Liver (tissue), 9 donors: ENCODE data around the gene RAI14. TPM values are rescaled to one million over a fixed set of nuclear protein-coding genes. Genes with fewer than 3 reads are reported as not detected.
A peak's percentile ranks its signal among the peaks of the same experiment; 100 is the strongest.
"Not testable (repeated sequence)": the region's sequence is repeated elsewhere in the genome, so short reads cannot be mapped to it uniquely, and the experiment has no call there.

ENCODE experiments used
- DNase-seq: peaks from one replicate; pipeline ENCODE4 v3.0.0-alpha.2; 2017; ENCODE audit warnings: low spot score
- H3K27ac ChIP-seq, 2 donors: one replicate each; pipeline ENCODE4 v1.7.0; 2013; ENCODE audit warnings: inconsistent platforms in 2 of 2, low read length in 2 of 2, control low read depth in 1 of 2, low read depth in 1 of 2, mild to moderate bottlenecking in 1 of 2
- H3K27me3 ChIP-seq, 4 donors: one replicate each; pipeline versions ENCODE4 v1.6.1 to v1.7.0; 2013; ENCODE audit warnings: low read length in 3 of 4, inconsistent platforms in 1 of 4, mild to moderate bottlenecking in 1 of 4, moderate library complexity in 1 of 4; ENCODE audit not compliant: control insufficient read depth in 4 of 4, insufficient read depth in 4 of 4
- H3K36me3 ChIP-seq, 4 donors: one replicate each; pipeline versions ENCODE4 v1.6.1 to v1.7.0; 2013; ENCODE audit warnings: low read length in 3 of 4, mild to moderate bottlenecking in 3 of 4, low read depth in 1 of 4, moderate library complexity in 1 of 4; ENCODE audit not compliant: control insufficient read depth in 4 of 4, insufficient read depth in 3 of 4
- H3K4me1 ChIP-seq, 4 donors: one replicate each; pipeline versions ENCODE4 v1.6.1 to v1.7.0; 2013; ENCODE audit warnings: low read length in 3 of 4, mild to moderate bottlenecking in 3 of 4, moderate library complexity in 1 of 4; ENCODE audit not compliant: control insufficient read depth in 4 of 4, insufficient read depth in 4 of 4
- H3K4me3 ChIP-seq, 3 donors: one replicate each; pipeline versions ENCODE4 v1.6.1 to v1.7.0; 2013; ENCODE audit warnings: low read length in 3 of 3, control low read depth in 1 of 3, low read depth in 1 of 3, mild to moderate bottlenecking in 1 of 3
- H3K9ac ChIP-seq, 2 donors: one replicate each; pipeline ENCODE4 v1.7.0; 2013; ENCODE audit warnings: low read length in 2 of 2, mild to moderate bottlenecking in 2 of 2, moderate library complexity in 2 of 2, control low read depth in 1 of 2, low read depth in 1 of 2
- H3K9me3 ChIP-seq, 4 donors: one replicate each; pipeline versions ENCODE4 v1.6.1 to v1.7.0; 2013; ENCODE audit warnings: low read length in 3 of 4; ENCODE audit not compliant: control insufficient read depth in 4 of 4
- ATF3 ChIP-seq: IDR thresholded peaks from 2 replicates; pipeline ENCODE4 v1.6.1; 2016; ENCODE audit warnings: antibody characterized with exemption
- CTCF ChIP-seq: fragments of 150-350 bp; IDR thresholded peaks from 2 replicates; pipeline ENCODE4 v1.5.1; 2017; ENCODE audit warnings: improper control_type of control experiment, low read depth, low read length; ENCODE audit not compliant: missing input control
- EGR1 ChIP-seq, 2 donors: IDR thresholded peaks; 2 replicates each; pipeline ENCODE4 v1.6.1; 2016 to 2018; ENCODE audit warnings: antibody characterized with exemption in 2 of 2, low read depth in 2 of 2
- FOXA1 ChIP-seq: IDR thresholded peaks from 2 replicates; pipeline ENCODE4 v1.6.1; 2016; ENCODE audit warnings: antibody characterized with exemption
- FOXA2 ChIP-seq: IDR thresholded peaks from 2 replicates; pipeline ENCODE4 v1.6.1; 2016; ENCODE audit warnings: antibody characterized with exemption
- JUND ChIP-seq, 2 donors: IDR thresholded peaks; 2 replicates each; pipeline ENCODE4 v1.6.1; 2016; ENCODE audit warnings: antibody characterized with exemption in 2 of 2
- NR2F2 ChIP-seq: IDR thresholded peaks from 2 replicates; pipeline ENCODE4 v1.6.1; 2016; ENCODE audit warnings: antibody characterized with exemption
- RAD21 ChIP-seq, 2 donors: IDR thresholded peaks; 2 replicates each; pipeline ENCODE4 v1.6.1; 2016; ENCODE audit warnings: antibody characterized with exemption in 2 of 2, mild to moderate bottlenecking in 2 of 2
- SP1 ChIP-seq: IDR thresholded peaks from 2 replicates; pipeline ENCODE4 v1.6.1; 2018; ENCODE audit warnings: antibody characterized with exemption, mild to moderate bottlenecking
- TAF1 ChIP-seq: conservative IDR thresholded peaks from 2 replicates; pipeline ENCODE4 v1.6.1; 2016; ENCODE audit warnings: antibody characterized with exemption, mild to moderate bottlenecking
- YY1 ChIP-seq: IDR thresholded peaks from 2 replicates; pipeline ENCODE4 v1.6.1; 2016; ENCODE audit warnings: antibody characterized with exemption, mild to moderate bottlenecking
- WGBS: extraction: QIAGEN DNeasy Blood & Tissue Kit; methylation state at CpG from one replicate; pipeline ENCODE4 v1.1.7; 2013; 5-methylcytosine and 5-hydroxymethylcytosine counted together
- polyA plus RNA-seq, 2 donors: library from polyadenylated mRNA; stranded (reverse) in 1 of 2; unstranded in 1 of 2; fragments of 200-250 nt in 1 of 2; fragments of >200 nt in 1 of 2; fragmentation: Nextera tagmentation in 1 of 2; extraction: Ambion mirVana in 1 of 2; gene quantifications; one replicate each; pipeline versions ENCODE4 v1.2.1 to v1.2.3, GENCODE V29; 2013 to 2015
- total RNA-seq, 2 donors: library from RNA; depleted of rRNA; stranded (reverse); fragments of >200 nt; gene quantifications; one replicate each; pipeline ENCODE4 v1.2.3, GENCODE V29; 2014
- TF ChIP-seq, protein P1 (sequence below): IDR thresholded peaks from 2 replicates; pipeline ENCODE4 v1.6.1; 2016; ENCODE audit warnings: antibody characterized with exemption
- TF ChIP-seq, protein P2 (sequence below): IDR thresholded peaks from 2 replicates; pipeline ENCODE4 v1.6.1; 2016; ENCODE audit warnings: antibody characterized with exemption
- donor health status: healthy.
- donor health status: healthy.
- donor health status: healthy.
- donor health status: healthy.
- donor health status: healthy.

Gene RAI14
- total and polyA plus RNA-seq, 4 donors = 7.8 to 21.4 (median 11.4) TPM

DNA sequence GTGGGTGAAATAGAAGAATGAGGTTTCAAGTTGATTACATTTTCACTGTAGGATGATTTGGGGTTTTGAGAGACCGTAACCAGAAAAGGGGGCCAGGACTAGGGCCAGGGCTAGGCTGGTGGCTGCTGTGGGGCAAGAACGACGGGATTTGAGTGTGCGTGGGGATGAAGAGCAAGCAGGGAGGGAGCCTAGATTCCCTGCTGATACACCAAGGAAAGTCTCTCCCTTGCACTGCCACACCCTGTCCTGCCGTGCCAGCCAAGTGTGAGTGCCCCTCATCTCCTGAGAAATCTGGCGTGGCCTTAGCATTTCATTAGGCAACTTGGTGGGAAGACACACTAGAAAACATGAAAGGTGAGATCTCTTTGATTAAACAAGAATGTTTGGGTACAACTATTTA is 42.6 kb downstream of the RAI14 start (continued):
- TF ChIP-seq CTCF (no peak), TAF1 (no peak), SP1 (no peak), YY1 (no peak)

DNA sequence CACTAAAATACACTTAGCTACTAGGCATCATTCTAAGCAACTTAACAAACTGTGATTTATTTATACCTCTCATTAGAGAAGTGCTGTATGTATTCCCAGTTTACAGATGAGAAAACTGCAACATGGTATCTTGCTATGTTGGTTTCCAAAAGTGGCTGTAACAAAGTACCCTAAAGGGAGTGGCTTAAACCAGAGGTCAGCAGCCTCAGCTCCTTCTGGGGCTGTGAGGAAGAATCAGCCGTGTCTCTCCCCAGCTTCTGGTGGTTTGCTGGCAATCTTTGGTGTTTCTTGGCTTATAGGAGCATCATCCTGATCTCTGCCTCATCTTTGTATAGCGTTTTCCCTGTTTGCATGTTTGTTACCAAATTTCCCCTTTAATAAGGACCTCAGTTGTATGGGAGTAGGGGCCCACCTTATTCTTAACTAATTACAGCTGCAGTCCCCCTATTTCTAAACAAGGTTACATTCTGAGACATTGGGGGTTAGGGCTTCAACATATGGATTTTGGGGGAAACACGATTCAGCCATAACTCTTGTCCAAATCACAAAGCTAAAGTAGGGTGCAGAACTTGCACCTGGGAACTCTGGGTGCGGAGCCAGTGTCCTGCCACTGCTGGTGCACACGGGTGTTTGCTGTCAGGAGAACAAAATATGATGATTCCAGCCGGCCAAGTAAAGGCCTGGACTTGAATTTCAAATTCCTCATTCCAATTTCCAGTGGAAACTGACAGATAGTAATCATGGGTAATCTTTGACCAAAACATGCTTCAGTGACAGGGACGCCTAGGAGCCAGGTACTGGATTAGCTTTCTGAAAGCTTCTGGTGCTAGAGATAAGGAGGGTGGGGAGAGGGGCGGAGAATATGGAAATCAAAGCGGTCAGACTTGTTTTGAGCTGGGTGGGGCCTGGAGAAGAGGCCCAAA is 43.3 kb downstream of the RAI14 start:
- Histone ChIP-seq H3K9ac (no peak overlapping the region), H3K4me3 (no peak overlapping the region), H3K27me3 (no peaks in the 10 kb centered on the region), H3K4me1 (peaks cover 2 to 19% (median 5%) of the 10 kb centered on the region in 4 donors), H3K36me3 (no peaks in the 10 kb centered on the region), H3K27ac (no peak overlapping the region), H3K9me3 (no peaks in the 10 kb centered on the region)
- peak; percentile 35 for DNase-seq
- WGBS = 79% methylated on average over 9 of the region's 9 CpGs
- TF ChIP-seq, protein P1, sequence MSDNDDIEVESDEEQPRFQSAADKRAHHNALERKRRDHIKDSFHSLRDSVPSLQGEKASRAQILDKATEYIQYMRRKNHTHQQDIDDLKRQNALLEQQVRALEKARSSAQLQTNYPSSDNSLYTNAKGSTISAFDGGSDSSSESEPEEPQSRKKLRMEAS = no peak
- no peak for TF ChIP-seq JUND (IDR thresholded peaks at IDR 0.05)
- TF ChIP-seq, protein P2, sequence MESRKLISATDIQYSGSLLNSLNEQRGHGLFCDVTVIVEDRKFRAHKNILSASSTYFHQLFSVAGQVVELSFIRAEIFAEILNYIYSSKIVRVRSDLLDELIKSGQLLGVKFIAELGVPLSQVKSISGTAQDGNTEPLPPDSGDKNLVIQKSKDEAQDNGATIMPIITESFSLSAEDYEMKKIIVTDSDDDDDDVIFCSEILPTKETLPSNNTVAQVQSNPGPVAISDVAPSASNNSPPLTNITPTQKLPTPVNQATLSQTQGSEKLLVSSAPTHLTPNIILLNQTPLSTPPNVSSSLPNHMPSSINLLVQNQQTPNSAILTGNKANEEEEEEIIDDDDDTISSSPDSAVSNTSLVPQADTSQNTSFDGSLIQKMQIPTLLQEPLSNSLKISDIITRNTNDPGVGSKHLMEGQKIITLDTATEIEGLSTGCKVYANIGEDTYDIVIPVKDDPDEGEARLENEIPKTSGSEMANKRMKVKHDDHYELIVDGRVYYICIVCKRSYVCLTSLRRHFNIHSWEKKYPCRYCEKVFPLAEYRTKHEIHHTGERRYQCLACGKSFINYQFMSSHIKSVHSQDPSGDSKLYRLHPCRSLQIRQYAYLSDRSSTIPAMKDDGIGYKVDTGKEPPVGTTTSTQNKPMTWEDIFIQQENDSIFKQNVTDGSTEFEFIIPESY = no peak
- TF ChIP-seq YY1 = no peak

DNA sequence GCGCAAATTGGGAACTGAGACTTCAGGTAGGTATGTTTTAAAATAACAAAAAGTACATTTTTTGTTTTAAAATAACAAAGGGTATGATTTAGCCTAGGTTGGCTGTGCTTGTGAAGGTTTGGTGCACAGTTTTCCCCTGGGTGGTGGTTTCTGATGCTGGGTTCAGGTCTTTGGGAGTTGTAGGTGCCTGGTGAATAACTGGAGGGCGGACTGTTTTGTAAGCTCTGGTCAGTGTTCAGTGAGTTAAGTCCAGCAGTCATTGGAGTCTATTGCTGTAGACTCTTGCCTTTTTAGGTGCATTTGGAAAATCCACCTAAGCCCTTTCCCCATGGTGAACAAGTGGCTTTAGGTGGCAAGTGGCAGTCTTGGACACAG is 43.9 kb downstream of the RAI14 start:
- TF ChIP-seq NR2F2 (no peak), JUND (IDR thresholded peaks at IDR 0.05) (no peak), RAD21 (IDR thresholded peaks at IDR 0.05) (no peak), FOXA1 (no peak), EGR1 (IDR thresholded peaks at IDR 0.05; ENCODE audit: low read depth in 2 of 2) (no peak), ATF3 (no peak), SP1 (no peak), TAF1 (no peak), FOXA2 (no peak)
- TF ChIP-seq, protein P2 = no peak
- Histone ChIP-seq H3K9ac (no peak overlapping the region), H3K36me3 (no peaks in the 10 kb centered on the region), H3K4me3 (no peak overlapping the region), H3K27me3 (no peaks in the 10 kb centered on the region), H3K27ac (no peak overlapping the region), H3K9me3 (no peaks in the 10 kb centered on the region), H3K4me1 (peaks cover 2 to 18% (median 5%) of the 10 kb centered on the region in 4 donors)
- 91% methylated on average over 2 of the region's 2 CpGs for WGBS
- DNase-seq = no peak

GRCh38 chr5:34701442-34701841 is 45.3 kb downstream of the RAI14 start:
- DNase-seq, H3K27ac ChIP-seq, H3K36me3 ChIP-seq, H3K9ac ChIP-seq, H3K9me3 ChIP-seq, H3K4me1 ChIP-seq, H3K4me3 ChIP-seq, H3K27me3 ChIP-seq: not testable (repeated sequence)
- WGBS = 95% methylated on average over 2 of the region's 2 CpGs
